SK-N-SH treated with all-trans-retinoic acid at 6 μM for 48 hours (cell line): Measurements from ENCODE around the gene PMS1.
"Not testable (repeated sequence)": the region's sequence is repeated elsewhere in the genome, so short reads cannot be mapped to it uniquely, and the experiment has no call there.

Experiments
- ATAC-seq: fragments of 200-7000 bp; cut with Tn5 transposase; 3 replicates; pipeline ENCODE4 v1.9.1; 2020; ENCODE audit warnings: mild to moderate bottlenecking, moderate library complexity
- ARNTL ChIP-seq: fragments of 450-650 bp; formaldehyde crosslinking; IDR thresholded peaks from 2 replicates; pipeline ENCODE4 v1.5.0; 2020; ENCODE audit warnings: low read depth, mild to moderate bottlenecking, moderate library complexity, borderline replicate concordance
- BACH2 ChIP-seq: fragments of 250-450 bp; sonication (Bioruptor Pico); IDR thresholded peaks from 2 replicates; pipeline ENCODE4 v1.9.0; 2021; ENCODE audit warnings: mild to moderate bottlenecking, borderline replicate concordance
- CSDC2 ChIP-seq: fragments of 250-450 bp; sonication (Bioruptor Pico); IDR thresholded peaks from 2 replicates; pipeline ENCODE4 v1.5.0; 2020; ENCODE audit warnings: mild to moderate bottlenecking, moderate library complexity
- CSRNP3 ChIP-seq: fragments of 250-450 bp; sonication (Bioruptor Pico); IDR thresholded peaks from 2 replicates; pipeline ENCODE4 v1.5.1; 2021; ENCODE audit warnings: mild to moderate bottlenecking, moderate library complexity
- ESRRG ChIP-seq: fragments of 250-450 bp; sonication (Bioruptor Pico); IDR thresholded peaks from 2 replicates; pipeline ENCODE4 v1.6.1; 2021; ENCODE audit warnings: mild to moderate bottlenecking
- ISL1 ChIP-seq: fragments of 250-450 bp; sonication (Bioruptor Pico); IDR thresholded peaks from 2 replicates; pipeline ENCODE4 v2.1.2; 2022; ENCODE audit warnings: mild to moderate bottlenecking, moderate library complexity
- OSR1 ChIP-seq: fragments of 250-450 bp; sonication (Bioruptor Pico); IDR thresholded peaks from 2 replicates; pipeline ENCODE4 v1.8.0; 2022; ENCODE audit warnings: moderate library complexity, mild to moderate bottlenecking, inconsistent platforms
- PATZ1 ChIP-seq: fragments of 250-450 bp; sonication (Bioruptor Pico); IDR thresholded peaks from 2 replicates; pipeline ENCODE4 v1.8.0; 2020; ENCODE audit warnings: mild to moderate bottlenecking, moderate library complexity, borderline replicate concordance
- PPARA ChIP-seq: fragments of 250-450 bp; sonication (Bioruptor Pico); IDR thresholded peaks from 2 replicates; pipeline ENCODE4 v1.5.0; 2020; ENCODE audit warnings: mild to moderate bottlenecking, borderline replicate concordance
- RARB ChIP-seq: fragments of 250-450 bp; sonication (Bioruptor Pico); IDR thresholded peaks from 2 replicates; pipeline ENCODE4 v1.8.0; 2021; ENCODE audit warnings: mild to moderate bottlenecking, moderate library complexity
- SNAI2 ChIP-seq: fragments of 250-450 bp; sonication (Bioruptor Pico); IDR thresholded peaks from 2 replicates; pipeline ENCODE4 v1.5.0; 2020; ENCODE audit warnings: mild to moderate bottlenecking, moderate library complexity
- TOX ChIP-seq: fragments of 250-450 bp; sonication (Bioruptor Pico); IDR thresholded peaks from 2 replicates; pipeline ENCODE4 v1.8.0; 2021; ENCODE audit warnings: mild to moderate bottlenecking, moderate library complexity, borderline replicate concordance
- ZC3H10 ChIP-seq: fragments of 250-450 bp; sonication (Bioruptor Pico); IDR thresholded peaks from 2 replicates; pipeline ENCODE4 v1.5.1; 2021; ENCODE audit warnings: mild to moderate bottlenecking, moderate library complexity
- ZFP3 ChIP-seq: fragments of 250-450 bp; sonication (Bioruptor Pico); IDR thresholded peaks from 2 replicates; pipeline ENCODE4 v1.5.0; 2020; ENCODE audit warnings: mild to moderate bottlenecking, moderate library complexity
- ZNF565 ChIP-seq: fragments of 450-650 bp; formaldehyde crosslinking; conservative IDR thresholded peaks from 2 replicates; pipeline ENCODE4 v1.5.0; 2020; ENCODE audit warnings: low read depth, mild to moderate bottlenecking, moderate library complexity
- ZNF70 ChIP-seq: fragments of 450-650 bp; formaldehyde crosslinking; IDR thresholded peaks from 2 replicates; pipeline ENCODE4 v1.5.0; 2020; ENCODE audit warnings: mild to moderate bottlenecking, moderate library complexity
- ZNF8 ChIP-seq: fragments of 450-650 bp; formaldehyde crosslinking; IDR thresholded peaks from 2 replicates; pipeline ENCODE4 v1.5.0; 2020; ENCODE audit warnings: mild to moderate bottlenecking, moderate library complexity
- TF ChIP-seq, protein P1 (sequence below): fragments of 250-450 bp; sonication (Bioruptor Pico); IDR thresholded peaks from 2 replicates; pipeline ENCODE4 v1.8.0; 2021; ENCODE audit warnings: low read depth, mild to moderate bottlenecking, moderate library complexity, borderline replicate concordance
- TF ChIP-seq, protein P2 (sequence below): fragments of 250-450 bp; sonication (Bioruptor Pico); IDR thresholded peaks from 2 replicates; pipeline ENCODE4 v1.5.1; 2020; ENCODE audit warnings: low read depth, mild to moderate bottlenecking, moderate library complexity

Gene PMS1

DNA sequence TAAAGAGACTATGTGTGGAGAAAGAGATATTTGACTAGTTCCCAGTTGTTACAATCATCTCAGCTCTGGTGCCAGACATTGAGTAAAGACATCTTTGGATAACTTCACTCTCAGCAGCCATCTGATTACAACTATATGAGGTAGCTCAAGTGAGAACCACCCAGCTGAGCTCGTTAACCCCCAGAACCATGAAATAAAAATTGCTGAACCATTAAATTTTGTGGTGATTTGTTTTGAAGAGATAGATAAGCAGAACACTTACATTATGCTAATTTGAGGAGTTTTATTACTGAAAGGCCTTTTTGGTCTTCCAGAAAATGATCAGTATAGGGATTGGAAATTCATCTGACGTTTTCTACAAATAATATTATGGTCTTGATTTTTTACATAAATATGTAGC lies 101.1 kb downstream of the PMS1 start (continued):
- no peak for TF ChIP-seq CSRNP3 (CRISPR knock-in tag)
- TF ChIP-seq ISL1 (CRISPR knock-in tag) = no peak
- TF ChIP-seq CSDC2 (CRISPR knock-in tag) = no peak
- TF ChIP-seq, protein P1, sequence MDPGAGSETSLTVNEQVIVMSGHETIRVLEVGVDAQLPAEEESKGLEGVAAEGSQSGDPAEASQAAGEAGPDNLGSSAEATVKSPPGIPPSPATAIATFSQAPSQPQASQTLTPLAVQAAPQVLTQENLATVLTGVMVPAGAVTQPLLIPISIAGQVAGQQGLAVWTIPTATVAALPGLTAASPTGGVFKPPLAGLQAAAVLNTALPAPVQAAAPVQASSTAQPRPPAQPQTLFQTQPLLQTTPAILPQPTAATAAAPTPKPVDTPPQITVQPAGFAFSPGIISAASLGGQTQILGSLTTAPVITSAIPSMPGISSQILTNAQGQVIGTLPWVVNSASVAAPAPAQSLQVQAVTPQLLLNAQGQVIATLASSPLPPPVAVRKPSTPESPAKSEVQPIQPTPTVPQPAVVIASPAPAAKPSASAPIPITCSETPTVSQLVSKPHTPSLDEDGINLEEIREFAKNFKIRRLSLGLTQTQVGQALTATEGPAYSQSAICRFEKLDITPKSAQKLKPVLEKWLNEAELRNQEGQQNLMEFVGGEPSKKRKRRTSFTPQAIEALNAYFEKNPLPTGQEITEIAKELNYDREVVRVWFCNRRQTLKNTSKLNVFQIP (CRISPR knock-in tag) = no peak
- no peak for TF ChIP-seq PPARA (CRISPR knock-in tag)
- no peak for TF ChIP-seq RARB (CRISPR knock-in tag)
- TF ChIP-seq BACH2 (CRISPR knock-in tag) = no peak
- no peak for TF ChIP-seq ZC3H10

- ATAC-seq = not testable (repeated sequence)
Observed at GRCh38 chr2:189892546-189893294, 108.5 kb downstream of the PMS1 start.

DNA sequence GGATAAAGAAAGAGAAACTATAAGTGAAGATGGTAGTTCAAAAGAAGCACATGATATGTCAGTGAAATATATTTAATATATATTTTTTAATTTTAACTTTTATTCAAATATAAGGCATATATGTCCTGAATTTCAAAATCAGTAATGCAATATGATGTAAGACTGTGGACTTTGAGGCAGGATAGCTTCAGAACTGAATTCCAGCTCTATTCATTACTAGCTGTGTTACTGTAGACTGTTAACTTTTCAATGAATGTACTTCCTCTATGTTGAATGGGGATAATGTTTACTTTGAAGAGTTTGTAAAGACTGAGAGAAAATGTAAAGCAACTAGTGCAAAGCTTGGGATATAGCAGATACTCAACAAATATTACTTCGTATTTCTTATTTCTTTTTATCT lies 112.6 kb downstream of the PMS1 start:
- TF ChIP-seq SNAI2 (CRISPR knock-in tag) = no peak
- no peak for TF ChIP-seq CSDC2 (CRISPR knock-in tag)
- TF ChIP-seq ZFP3 (CRISPR knock-in tag) = no peak
- TF ChIP-seq, protein P2, sequence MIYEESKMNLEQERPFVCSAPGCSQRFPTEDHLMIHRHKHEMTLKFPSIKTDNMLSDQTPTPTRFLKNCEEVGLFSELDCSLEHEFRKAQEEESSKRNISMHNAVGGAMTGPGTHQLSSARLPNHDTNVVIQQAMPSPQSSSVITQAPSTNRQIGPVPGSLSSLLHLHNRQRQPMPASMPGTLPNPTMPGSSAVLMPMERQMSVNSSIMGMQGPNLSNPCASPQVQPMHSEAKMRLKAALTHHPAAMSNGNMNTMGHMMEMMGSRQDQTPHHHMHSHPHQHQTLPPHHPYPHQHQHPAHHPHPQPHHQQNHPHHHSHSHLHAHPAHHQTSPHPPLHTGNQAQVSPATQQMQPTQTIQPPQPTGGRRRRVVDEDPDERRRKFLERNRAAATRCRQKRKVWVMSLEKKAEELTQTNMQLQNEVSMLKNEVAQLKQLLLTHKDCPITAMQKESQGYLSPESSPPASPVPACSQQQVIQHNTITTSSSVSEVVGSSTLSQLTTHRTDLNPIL (CRISPR knock-in tag) = no peak
- TF ChIP-seq BACH2 (CRISPR knock-in tag) = no peak
- TF ChIP-seq ZNF565 (CRISPR knock-in tag) = no peak
- TF ChIP-seq ZC3H10 = no peak
- no peak for TF ChIP-seq ARNTL (CRISPR knock-in tag)
- no peak for TF ChIP-seq OSR1 (CRISPR knock-in tag)
- TF ChIP-seq ISL1 (CRISPR knock-in tag) = no peak
- TF ChIP-seq ZNF8 (CRISPR knock-in tag) = no peak
- TF ChIP-seq TOX (CRISPR knock-in tag) = no peak
- no peak for TF ChIP-seq ESRRG (CRISPR knock-in tag)
- TF ChIP-seq ZNF70 (CRISPR knock-in tag) = no peak
- TF ChIP-seq PATZ1 (CRISPR knock-in tag) = no peak
- no peak for TF ChIP-seq PPARA (CRISPR knock-in tag)
- no peak for ATAC-seq

DNA sequence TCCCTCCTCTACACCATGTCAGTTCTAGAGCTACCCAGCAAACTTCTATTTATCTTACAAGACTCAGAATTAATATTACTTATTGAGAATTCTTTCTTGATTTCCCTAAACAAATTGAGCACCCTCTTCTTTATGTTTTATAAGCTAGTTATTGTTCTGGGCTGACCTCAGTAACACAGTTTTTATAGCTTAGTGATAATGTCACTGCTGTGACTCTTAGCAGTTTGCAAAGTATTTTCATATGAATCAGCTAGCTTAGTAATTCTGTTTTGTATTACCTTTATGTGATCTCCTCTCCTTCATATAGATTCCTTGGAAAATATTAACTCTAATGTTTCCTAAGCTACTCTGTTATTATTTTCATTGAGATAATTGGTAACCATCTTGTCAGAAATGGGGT lies 114.9 kb downstream of the PMS1 start:
- TF ChIP-seq TOX (CRISPR knock-in tag) = no peak
- no peak for TF ChIP-seq PPARA (CRISPR knock-in tag)
- TF ChIP-seq RARB (CRISPR knock-in tag) = no peak
- TF ChIP-seq ARNTL (CRISPR knock-in tag) = no peak
- TF ChIP-seq, all 23 proteins: peak for 0
- no peak for ATAC-seq

- no peak for ATAC-seq
Observed at GRCh38 chr2:189900726-189901125, 116.5 kb downstream of the PMS1 start.

More at GRCh38 chr2:189900726-189901125, 116.5 kb downstream of the PMS1 start:
- TF ChIP-seq ESRRG (CRISPR knock-in tag) = no peak
